GM23338 (cell line): ENCODE results near the gene PKD2L2.

ENCODE experiments used
- CTCF ChIP-seq, 2 experiments: fragments of 200-600 bp in 1 of 2; sonication (generic) in 1 of 2; conservative IDR thresholded peaks; 2 replicates each; pipeline versions ENCODE4 v1.5.1 to v1.6.1; 2016 to 2017; ENCODE audit warnings: antibody characterized with exemption in 2 of 2, low read depth in 2 of 2, mild to moderate bottlenecking in 2 of 2, moderate library complexity in 1 of 2
- EZH2phosphoT487 ChIP-seq: fragments of 200-600 bp; sonication (generic); IDR thresholded peaks from one replicate; pipeline ENCODE4 v1.8.1; 2018; ENCODE audit warnings: antibody characterized with exemption; ENCODE audit not compliant: unreplicated experiment

DNA sequence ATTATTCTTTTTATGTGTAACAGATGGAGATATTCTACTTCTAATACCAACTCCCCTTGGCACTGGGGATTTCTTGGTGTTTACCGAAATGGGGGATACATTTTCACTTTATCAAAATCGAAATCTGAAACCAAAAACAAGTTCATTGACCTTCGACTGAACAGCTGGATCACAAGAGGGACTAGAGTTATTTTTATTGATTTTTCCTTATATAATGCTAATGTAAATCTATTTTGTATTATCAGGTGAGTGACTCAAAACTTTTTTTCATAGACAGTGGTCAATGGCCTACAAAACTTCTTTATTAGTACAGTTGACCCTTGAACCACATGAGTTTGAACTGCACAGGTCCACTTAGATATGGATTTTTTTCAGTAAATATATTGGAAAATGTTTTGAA is 10.2 kb downstream of the PKD2L2 start:
- TF ChIP-seq CTCF (conservative IDR thresholded peaks at IDR 0.05; ENCODE audit: low read depth in 2 of 2) (no peak), EZH2phosphoT487 (no peak)
